Caco-2 (cell line): ENCODE data around the gene VARS2. TPM values are rescaled to one million over a fixed set of nuclear protein-coding genes. Genes with fewer than 3 reads are reported as not detected.

Source experiments
- BruUV-seq: library from RNA; stranded (reverse); fragments of 400-500 nt; replicated peaks from 2 replicates; lab custom pipeline; 2021; lab: Mats Ljungman, UMichigan
- CTCF ChIA-PET: fragments of 300-600 bp; sonication (Branson Sonifier 250); formaldehyde crosslinking; loops from one replicate; lab custom pipeline; 2022; ENCODE audit warnings: antibody characterized with exemption; lab: Charles Lee
- POLR2A ChIA-PET: fragments of 300-600 bp; sonication (Branson Sonifier 250); formaldehyde crosslinking; loops from one replicate; lab custom pipeline; 2022; ENCODE audit warnings: antibody characterized with exemption; lab: Charles Lee
- DNase-seq, 2 experiments: peaks; one replicate each; pipeline versions ENCODE4 v3.0.0 to v3.0.0-alpha.2; 2020 to 2022
- H3K27me3 ChIP-seq: replicated peaks from 2 replicates; pipeline ENCODE4 v1.6.0; 2011; ENCODE audit warnings: low read length; ENCODE audit not compliant: control insufficient read depth, insufficient read depth
- H3K36me3 ChIP-seq: 2 replicates; pipeline ENCODE4 v1.5.1; 2011; ENCODE audit warnings: low read length; ENCODE audit not compliant: control insufficient read depth, insufficient read depth
- H3K4me1 ChIP-seq: fragments of 250-450 bp; sonication (Bioruptor Pico); 2 replicates; pipeline ENCODE4 v1.5.1; 2020; ENCODE audit warnings: mild to moderate bottlenecking
- H3K4me3 ChIP-seq: 2 replicates; pipeline ENCODE4 v1.5.1; 2011; ENCODE audit warnings: low read depth, mild to moderate bottlenecking, control low read depth, low read length
- H3K9me3 ChIP-seq: fragments of 250-450 bp; sonication (Bioruptor Pico); 2 replicates; pipeline ENCODE4 v1.5.1; 2020; ENCODE audit warnings: mild to moderate bottlenecking, moderate library complexity
- H3K27ac Mint-ChIP-seq: one replicate; pipeline ENCODE4 v1.8.0; 2022; ENCODE audit warnings: mixed read lengths; ENCODE audit not compliant: unreplicated experiment
- H3K27me3 Mint-ChIP-seq: one replicate; pipeline ENCODE4 v1.8.0; 2022; ENCODE audit warnings: mixed read lengths; ENCODE audit not compliant: insufficient read depth, unreplicated experiment
- H3K36me3 Mint-ChIP-seq: one replicate; pipeline ENCODE4 v1.8.0; 2022; ENCODE audit warnings: mild to moderate bottlenecking, mixed read lengths; ENCODE audit not compliant: insufficient read depth, unreplicated experiment
- H3K4me1 Mint-ChIP-seq: one replicate; pipeline ENCODE4 v1.8.0; 2022; ENCODE audit warnings: low read depth, mixed read lengths; ENCODE audit not compliant: unreplicated experiment
- H3K4me3 Mint-ChIP-seq: one replicate; pipeline ENCODE4 v1.8.0; 2022; ENCODE audit warnings: mild to moderate bottlenecking, moderate library complexity, mixed read lengths; ENCODE audit not compliant: unreplicated experiment
- H3K9me3 Mint-ChIP-seq: one replicate; pipeline ENCODE4 v1.8.0; 2022; ENCODE audit warnings: mixed read lengths; ENCODE audit not compliant: unreplicated experiment
- intact Hi-C: fragments of 100-400 bp; cut with micrococcal nuclease; formaldehyde crosslinking; loops from one replicate; pipeline ENCODE4 v1.10.0; 2022; ENCODE audit not compliant: unreplicated experiment
- total RNA-seq: library from RNA; stranded (reverse); gene quantifications from 2 replicates; pipeline ENCODE4 v1.2.3, GENCODE V29; 2022
- TF ChIP-seq, protein P1 (sequence below), 2 experiments: fragments of 200-600 bp in 1 of 2; IDR thresholded peaks; 1 replicate in 1 of 2; 2 replicates in 1 of 2; pipeline versions ENCODE4 v1.5.1 to v1.8.0; 2011 to 2022; ENCODE audit warnings: antibody characterized with exemption in 1 of 2, control low read depth in 1 of 2, inconsistent platforms in 1 of 2, low read depth in 1 of 2, low read length in 1 of 2, mild to moderate bottlenecking in 1 of 2, moderate library complexity in 1 of 2; ENCODE audit not compliant: insufficient read depth in 1 of 2, severe bottlenecking in 1 of 2, unreplicated experiment in 1 of 2

The VARS2 gene
- total RNA-seq, 1 experiment from 2014 or later = 37.5 TPM

DNA sequence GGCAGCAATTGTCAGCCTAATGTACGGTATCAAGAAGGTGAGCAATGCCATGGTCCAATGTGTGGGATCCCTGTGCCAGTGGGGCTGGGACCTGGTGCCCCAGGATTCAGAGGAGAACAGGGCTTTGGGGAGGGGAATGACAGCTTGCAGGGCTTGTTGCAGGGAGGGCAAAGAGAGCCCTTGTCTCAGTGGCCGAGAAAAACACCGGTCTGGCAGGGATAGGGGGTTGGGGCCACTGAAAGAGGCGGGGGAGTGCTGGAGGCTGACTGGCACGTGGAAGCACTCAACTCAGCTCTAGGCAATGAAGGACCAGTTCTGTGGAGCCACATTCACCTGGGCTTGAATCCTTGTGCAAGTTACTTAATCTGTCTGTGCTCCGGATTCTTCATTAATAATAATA lies 23.2 kb downstream of the VARS2 start:
- H3K4me3 ChIP-seq = no peak overlapping the region
- no peak for DNase-seq
- Mint-ChIP-seq H3K27ac (no peak overlapping the region), H3K36me3 (no peaks in the 10 kb centered on the region), H3K27me3 (no peaks in the 10 kb centered on the region), H3K9me3 (peaks cover 8% of the 10 kb centered on the region), H3K4me1 (peaks cover 32% of the 10 kb centered on the region), H3K4me3 (no peak overlapping the region)
- H3K4me1 ChIP-seq = peaks cover 24% of the 10 kb centered on the region
- no TSS peak for BruUV-seq
- no peaks in the 10 kb centered on the region for H3K9me3 ChIP-seq
- CTCF ChIA-PET = no interaction called here
- POLR2A ChIA-PET = no interaction called here
- no peaks in the 10 kb centered on the region for H3K36me3 ChIP-seq
- no peaks in the 10 kb centered on the region for H3K27me3 ChIP-seq
- intact Hi-C loops = no loop called here
- TF ChIP-seq, protein P1, sequence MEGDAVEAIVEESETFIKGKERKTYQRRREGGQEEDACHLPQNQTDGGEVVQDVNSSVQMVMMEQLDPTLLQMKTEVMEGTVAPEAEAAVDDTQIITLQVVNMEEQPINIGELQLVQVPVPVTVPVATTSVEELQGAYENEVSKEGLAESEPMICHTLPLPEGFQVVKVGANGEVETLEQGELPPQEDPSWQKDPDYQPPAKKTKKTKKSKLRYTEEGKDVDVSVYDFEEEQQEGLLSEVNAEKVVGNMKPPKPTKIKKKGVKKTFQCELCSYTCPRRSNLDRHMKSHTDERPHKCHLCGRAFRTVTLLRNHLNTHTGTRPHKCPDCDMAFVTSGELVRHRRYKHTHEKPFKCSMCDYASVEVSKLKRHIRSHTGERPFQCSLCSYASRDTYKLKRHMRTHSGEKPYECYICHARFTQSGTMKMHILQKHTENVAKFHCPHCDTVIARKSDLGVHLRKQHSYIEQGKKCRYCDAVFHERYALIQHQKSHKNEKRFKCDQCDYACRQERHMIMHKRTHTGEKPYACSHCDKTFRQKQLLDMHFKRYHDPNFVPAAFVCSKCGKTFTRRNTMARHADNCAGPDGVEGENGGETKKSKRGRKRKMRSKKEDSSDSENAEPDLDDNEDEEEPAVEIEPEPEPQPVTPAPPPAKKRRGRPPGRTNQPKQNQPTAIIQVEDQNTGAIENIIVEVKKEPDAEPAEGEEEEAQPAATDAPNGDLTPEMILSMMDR (IDR thresholded peaks at IDR 0.05; ENCODE audit: insufficient read depth in 1 of 2, low read depth in 1 of 2, low read length in 1 of 2, severe bottlenecking in 1 of 2, unreplicated experiment in 1 of 2) = no peak

DNA sequence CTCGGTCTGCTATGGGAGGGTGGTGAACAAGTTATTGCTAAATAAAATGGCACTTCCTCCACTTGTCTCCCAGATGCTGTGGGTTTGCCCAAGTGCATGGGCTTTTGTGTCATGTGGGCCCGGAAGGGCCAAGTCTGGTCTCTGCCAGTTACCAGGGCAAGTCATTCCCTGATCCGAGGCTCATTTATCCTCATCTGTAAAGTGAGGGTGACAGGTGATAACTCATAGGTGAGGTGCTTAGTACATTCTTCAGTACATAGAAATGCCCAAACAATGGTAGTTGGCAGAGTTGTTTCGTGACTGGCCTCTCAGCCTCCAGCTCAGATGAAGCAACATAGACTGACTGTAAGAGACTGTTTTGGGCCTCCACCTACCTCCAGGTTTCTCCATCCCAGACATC lies 24.7 kb downstream of the VARS2 start:
- CTCF ChIA-PET = interaction anchor here (1.2 kb wide), 1 partner anchor 141 kb away, joined by 3 read pairs; no protein-coding TSS in a partner anchor
- no peak overlapping the region for H3K27ac Mint-ChIP-seq
- peaks cover 31% of the 10 kb centered on the region for H3K4me1 Mint-ChIP-seq
- Histone ChIP-seq H3K36me3 (no peaks in the 10 kb centered on the region), H3K9me3 (no peaks in the 10 kb centered on the region), H3K27me3 (no peaks in the 10 kb centered on the region), H3K4me1 (peaks cover 23% of the 10 kb centered on the region), H3K4me3 (no peak overlapping the region)
- POLR2A ChIA-PET = no interaction called here
- no peaks in the 10 kb centered on the region for H3K27me3 Mint-ChIP-seq
- no peak for DNase-seq
- intact Hi-C loops = no loop called here
- TF ChIP-seq, protein P1 (IDR thresholded peaks at IDR 0.05; ENCODE audit: insufficient read depth in 1 of 2, low read depth in 1 of 2, low read length in 1 of 2, severe bottlenecking in 1 of 2, unreplicated experiment in 1 of 2) = no peak
- H3K9me3 Mint-ChIP-seq = no peaks in the 10 kb centered on the region
- no TSS peak for BruUV-seq
- no peaks in the 10 kb centered on the region for H3K36me3 Mint-ChIP-seq
- H3K4me3 Mint-ChIP-seq = no peak overlapping the region

DNA sequence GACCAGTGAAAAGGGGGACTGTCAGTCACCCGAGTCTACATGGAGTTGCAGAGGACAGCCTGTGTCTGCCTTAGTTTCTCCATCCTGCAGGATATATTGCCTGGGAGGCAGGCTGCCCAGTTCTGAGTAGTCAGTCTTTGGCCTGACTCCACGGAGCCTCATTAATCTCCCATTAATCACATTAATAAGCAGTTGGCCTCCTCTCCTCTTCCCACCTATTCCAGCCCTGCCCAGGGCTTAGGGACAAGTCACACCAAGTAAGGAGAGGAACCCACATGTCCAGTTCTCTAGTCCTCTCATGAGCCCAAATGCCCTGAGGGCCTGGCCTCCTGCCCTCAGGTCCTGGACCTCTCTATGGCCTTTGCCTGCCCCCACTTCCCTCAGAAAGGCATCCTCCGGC lies 25.4 kb downstream of the VARS2 start:
- Mint-ChIP-seq H3K27me3 (no peaks in the 10 kb centered on the region), H3K4me1 (peaks cover 31% of the 10 kb centered on the region), H3K27ac (no peak overlapping the region), H3K4me3 (no peak overlapping the region), H3K36me3 (no peaks in the 10 kb centered on the region), H3K9me3 (no peaks in the 10 kb centered on the region)
- Histone ChIP-seq H3K36me3 (no peaks in the 10 kb centered on the region), H3K4me1 (peaks cover 23% of the 10 kb centered on the region), H3K9me3 (no peaks in the 10 kb centered on the region), H3K27me3 (no peaks in the 10 kb centered on the region), H3K4me3 (no peak overlapping the region)
- BruUV-seq = no TSS peak
- POLR2A ChIA-PET = no interaction called here
- CTCF ChIA-PET = interaction anchor here (1.2 kb wide), 1 partner anchor 140 kb away, joined by 3 read pairs; no protein-coding TSS in a partner anchor
- intact Hi-C loops = no loop called here
- no peak for DNase-seq
- TF ChIP-seq, protein P1 (IDR thresholded peaks at IDR 0.05; ENCODE audit: insufficient read depth in 1 of 2, low read depth in 1 of 2, low read length in 1 of 2, severe bottlenecking in 1 of 2, unreplicated experiment in 1 of 2) = no peak
